ENCODE data around the gene JAG2.

The JAG2 gene

DNA sequence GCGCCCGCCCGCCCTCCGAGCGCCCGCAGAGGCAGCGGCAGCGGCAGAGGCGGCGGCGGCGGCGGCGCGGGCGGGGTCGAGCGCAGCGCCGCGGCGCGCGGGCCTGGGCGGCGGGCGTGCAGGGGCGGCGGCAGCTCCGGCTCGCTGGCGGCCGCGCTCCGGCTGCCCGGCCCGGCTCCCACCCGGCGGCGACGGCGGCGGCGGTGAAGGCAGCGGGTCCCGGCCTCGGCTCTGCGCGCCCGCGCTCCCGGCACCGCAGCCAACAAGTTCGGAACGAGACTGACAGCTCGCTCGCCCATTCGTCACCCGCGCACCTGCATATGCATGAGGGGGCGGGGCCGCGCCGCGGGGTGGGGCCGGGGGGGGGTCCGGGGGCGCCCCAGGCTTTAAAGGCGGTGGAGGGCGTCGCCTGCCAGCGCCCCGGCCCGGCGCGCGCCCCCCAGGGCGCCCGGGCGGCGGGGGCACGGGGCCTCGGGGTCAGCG is at the start of gene JAG2:
Gene JAG2, minus strand, starts transcription at position 281 of the 483 bp plus-strand sequence. CDS start 356 bp downstream, outside the sequence.
- DNase-seq (ENCODE audit: low spot score): no peak

DNA sequence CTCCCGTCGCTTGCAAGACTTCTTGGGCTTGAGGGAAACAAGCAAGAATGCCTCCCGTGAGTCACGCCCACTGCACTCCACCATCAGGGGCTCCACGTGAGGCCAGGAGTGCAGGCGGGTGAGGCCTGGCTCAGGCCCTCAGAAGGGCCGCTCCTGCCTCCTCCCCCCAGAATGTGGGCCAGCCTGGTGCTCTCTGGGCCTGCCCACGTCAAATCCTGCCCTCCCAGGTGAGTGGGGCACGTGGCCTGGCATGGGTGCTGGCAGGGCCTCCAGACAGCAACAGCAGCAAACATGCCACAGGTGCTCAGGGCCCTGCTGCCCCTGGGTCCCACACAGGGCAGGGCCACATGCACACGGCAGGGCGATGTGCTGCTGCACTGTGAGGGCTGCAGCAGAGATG is 49.2 kb upstream of the JAG2 start:
- no peak for DNase-seq (ENCODE audit: low spot score)

DNA sequence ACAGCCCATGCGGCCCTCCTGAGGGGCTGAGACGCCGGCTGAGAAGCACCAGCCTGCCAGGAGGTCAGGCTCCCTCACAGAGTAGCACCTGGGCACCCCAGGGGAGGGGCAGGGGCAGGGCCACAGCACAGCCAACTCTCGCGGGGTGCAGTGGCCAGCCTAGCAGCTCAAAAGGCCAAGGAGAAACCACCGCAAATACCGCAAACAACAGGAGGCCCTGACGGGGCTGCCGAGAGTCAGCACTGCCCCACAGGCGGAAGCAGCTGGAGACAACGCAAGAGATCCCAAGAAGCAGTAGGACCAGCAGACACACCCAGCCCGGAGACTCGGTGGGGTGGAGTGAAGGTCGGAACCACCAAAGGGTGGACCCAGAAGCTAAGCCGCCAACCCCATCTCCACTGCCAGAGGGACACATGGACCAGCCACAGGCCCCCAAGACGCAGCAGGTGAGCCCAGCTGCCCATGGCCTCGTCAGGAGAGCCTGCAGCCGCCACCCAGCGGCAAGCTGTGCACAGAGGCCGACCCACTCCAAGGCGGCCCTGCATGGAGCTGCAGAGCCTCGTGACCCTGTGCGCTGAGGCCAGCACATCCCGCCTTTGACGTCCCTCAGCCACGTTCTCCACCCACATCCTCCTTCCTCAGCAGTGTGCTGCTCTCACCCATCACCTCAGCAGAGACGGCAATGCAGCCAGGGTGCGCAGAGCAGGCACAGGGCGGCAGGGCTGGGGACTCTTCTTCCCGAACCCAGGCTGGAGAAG is 48.1 kb upstream of the JAG2 start:
- DNase-seq (ENCODE audit: low spot score): no peak

DNA sequence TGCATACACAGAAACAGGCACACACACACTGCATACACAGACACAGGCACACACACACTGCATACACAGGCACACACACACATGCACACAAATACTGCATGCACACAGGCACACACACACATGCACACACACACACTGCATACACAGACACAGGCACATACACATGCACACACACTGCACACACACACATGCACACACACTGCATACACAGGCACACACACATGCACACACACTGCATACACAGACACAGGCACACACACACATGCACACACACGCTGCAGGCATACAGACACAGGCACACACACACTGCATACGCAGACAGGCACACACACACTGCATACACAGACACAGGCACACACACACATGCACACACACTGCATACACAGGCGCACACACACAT is 47.0 kb upstream of the JAG2 start:
- DNase-seq (ENCODE audit: low spot score): no peak

DNA sequence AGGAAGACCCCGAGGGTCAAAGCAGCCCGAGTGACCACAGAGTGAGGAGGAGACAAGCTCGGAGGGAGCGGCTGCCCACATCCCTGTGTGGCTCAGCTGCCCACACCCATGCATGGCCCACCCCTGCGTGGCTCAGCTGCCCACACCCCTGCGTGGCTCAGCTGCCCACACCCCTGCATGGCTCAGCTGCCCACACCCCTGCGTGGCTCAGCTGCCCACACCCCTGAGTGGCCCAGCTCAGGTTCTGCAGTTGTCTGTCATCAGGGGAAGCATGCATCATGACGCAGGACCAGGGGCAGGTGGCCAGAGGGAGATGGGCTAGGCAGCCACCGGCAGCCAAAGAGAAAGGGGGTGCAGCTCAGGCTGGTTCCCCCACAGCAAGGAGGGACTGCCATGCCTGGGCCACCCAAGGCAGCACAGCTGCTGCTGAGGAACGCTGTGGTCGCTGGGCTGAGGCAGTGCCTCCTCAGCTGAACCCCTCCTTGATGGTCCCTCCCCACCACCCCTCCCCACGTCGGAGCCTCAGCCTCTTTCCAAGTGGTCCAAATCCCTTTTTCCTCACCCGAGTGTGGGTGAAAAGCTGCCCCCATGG is 45.8 kb upstream of the JAG2 start:
- no peak for DNase-seq (ENCODE audit: low spot score)

DNA sequence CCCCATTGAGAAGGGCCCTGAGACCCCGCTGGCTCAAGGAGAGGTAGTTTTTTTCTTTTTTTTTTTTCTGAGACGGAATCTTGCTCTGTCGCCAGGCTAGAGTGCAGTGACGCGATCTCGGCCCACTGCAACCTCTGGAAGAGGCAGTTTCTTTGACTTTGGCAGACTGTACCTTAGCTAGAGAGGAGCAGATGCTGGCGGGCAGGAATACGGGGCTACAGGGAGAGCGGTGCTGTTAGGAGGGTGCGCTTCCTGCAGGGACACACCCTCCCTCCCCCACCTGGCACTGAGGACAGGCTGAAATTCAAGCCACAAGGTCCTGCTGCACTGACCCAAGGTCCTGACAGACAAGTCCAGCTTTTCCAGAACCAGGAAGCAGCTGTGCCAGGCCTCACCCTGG is 44.8 kb upstream of the JAG2 start:
- no peak for DNase-seq (ENCODE audit: low spot score)

DNA sequence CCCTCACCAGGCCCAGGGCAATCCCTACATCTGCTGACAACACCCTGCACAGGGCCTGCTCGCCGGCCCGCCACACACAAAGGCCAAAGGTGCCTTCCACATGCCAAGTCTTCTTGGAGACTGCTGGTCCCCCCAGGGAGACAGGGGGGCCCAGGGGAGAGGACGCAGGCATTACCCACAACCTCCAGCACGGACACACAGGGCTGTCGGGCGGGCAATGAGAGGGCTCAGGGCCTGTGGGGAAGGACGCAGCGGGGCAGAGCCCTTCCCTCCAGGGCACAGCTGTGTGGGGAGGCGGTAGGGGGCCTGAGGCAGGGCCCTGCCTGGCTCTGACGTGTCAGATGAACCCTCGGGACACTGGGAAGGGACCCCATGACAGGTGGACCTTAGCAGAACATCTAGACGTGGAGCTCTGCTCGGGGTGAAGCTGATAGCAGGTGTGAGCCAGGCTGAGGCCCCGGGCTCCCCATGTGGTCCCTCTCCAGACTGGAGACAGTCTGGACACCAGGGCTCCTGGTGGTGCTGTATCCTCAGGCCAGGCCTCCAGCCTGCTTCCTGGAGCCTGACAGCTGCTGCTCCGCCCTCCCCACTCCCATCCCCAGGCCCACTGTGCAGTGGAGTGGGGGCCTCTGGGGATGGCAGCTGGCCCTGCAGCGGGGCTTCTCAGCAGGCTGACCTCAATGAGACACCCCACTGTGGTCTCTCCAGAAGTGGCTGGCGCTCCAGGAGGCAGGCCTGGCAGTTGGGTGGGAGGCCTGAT is 44.1 kb upstream of the JAG2 start:
- no peak for DNase-seq (ENCODE audit: low spot score)

DNA sequence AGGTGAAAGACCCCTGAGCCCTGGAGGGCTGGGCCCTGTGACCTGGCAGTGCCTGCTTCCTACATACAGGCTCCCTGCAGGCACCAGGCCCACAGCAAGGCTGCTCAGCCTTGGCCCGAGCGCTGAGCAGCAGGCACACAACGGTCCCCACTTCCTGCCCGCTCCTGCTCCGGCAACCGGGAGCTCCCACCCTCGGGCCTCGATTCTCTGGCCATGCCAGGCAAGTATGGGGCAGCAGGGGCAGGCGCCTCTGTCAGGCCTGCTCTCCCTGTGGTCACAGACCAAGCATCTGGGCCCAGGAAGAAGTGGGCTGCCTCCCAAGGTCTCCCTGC is 43.1 kb upstream of the JAG2 start:
- no peak for DNase-seq (ENCODE audit: low spot score)

DNA sequence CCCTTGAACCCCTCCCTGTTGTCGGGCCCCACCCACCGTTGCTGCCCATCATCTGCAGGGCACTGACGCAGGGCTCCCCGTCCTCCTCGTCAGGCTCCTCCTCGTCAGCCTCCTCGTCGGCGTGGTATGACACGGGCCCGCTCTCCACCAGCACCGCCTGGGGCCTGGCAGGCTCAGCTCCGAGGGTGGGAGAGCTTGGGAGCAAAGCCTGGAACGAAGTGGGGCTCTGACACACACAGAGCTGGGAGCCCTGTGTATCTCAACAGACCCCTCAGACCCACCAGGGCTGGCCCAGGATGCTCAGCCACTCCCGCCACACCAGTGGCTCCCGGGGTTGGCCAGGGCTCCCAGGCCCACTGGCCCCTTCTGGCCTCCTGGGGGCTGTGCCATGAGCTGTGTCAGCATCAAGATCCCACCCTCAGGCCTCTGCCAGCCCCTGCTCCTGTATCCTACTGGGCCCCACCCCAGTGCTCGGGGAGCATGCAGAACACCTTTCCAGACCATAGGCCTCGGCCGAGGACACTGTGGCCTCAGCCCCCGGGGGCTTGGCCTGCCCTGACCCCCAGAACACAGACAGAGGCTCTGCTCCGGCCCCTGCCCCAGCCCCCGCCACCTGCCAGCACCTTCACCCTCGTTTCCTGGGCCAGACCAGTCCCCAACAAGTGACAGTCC is 42.6 kb upstream of the JAG2 start:
- no peak for DNase-seq (ENCODE audit: low spot score)

DNA sequence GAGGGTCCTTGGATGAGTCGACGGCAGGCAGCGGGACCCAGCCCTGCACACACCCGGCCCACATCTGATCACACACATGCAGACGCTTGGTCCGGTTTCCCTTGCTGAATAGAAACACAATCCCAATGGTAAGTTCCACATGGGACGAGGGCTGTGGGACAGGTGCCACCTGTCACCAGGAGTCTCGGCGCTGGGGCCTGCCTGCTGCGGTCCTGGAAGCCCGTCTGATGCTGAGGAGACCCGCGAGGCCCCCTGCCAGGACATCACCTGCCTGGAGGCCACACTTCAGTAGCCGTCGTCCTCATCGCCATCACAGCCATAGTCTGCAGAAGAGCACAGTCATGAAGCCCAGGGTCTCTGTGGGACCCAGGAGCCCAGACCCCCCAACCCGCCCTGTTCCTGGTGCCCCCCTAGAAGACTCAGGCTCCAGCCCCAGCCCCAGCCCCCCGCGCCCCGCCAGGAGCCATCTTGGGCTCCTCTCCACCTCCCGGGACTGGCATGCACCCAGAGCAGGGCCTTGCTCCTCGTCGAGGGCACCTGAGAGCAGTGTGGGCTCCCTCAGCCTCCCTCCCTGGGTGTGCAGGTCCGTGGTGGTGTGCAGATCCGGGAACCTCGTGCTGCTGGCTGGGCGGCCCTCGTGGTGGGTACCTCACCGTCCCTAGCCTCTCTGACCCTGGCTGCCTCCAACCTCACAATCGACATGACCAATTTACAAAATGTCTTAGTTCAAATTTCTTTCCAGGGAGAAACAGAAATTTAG is 41.9 kb upstream of the JAG2 start:
- DNase-seq (ENCODE audit: low spot score): no peak

DNA sequence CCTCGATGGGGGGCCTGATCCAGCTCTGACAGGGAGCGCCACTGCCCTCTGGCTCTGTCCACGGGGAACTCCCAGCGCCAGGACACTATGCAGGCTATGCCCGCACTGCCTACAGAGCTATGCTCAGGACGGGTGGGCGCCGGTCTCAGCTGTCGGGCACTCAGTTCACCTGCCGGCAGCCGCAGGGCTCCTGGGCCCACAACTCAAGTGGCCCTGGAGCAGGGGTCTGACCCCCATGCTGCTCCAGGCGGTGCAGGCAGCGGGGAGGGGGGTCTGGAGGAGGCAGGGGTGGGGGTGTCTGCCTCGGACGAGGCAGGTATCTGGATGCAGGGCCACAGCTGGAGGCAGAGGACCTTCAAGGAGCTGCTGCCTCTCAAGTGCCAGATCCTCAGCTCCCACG is 41.1 kb upstream of the JAG2 start:
- DNase-seq (ENCODE audit: low spot score): no peak

DNA sequence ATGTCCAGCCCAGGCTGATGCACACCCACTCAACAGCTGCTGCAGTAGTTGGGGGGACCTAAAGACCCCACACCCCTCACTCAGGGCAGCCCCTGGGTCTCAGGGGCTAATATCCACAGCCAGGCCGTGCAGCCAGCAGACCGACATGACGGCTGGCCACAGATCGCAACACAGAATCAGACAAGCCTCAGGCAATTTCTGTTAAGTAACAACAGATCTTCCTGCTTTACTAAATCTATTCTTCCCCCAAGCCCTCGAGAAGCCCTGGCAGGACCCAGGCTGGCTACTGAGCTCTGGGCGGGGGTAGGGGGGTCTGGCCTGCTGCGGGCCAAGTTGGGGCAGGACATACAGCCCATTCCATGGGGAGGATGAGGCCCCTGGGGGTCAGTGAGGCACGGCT is 40.5 kb upstream of the JAG2 start:
- no peak for DNase-seq (ENCODE audit: low spot score)

DNA sequence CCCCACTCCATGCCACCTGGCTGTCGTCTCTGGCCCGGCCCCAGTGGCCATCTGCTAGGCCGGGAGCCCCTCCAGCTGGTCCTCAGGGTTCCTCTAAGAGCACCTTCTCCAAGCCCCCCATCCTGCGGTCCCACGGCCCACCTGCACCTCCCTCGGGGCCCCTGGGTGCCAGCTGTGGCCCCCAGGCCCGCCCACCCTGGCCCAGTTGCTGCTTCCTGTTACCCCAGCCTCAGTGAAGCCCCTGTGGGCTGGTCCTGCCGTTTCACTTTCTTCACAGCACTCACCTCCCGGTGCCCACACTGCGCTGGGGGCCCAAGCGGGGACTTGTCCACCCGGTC is 40.1 kb upstream of the JAG2 start:
- DNase-seq (ENCODE audit: low spot score): no peak

DNA sequence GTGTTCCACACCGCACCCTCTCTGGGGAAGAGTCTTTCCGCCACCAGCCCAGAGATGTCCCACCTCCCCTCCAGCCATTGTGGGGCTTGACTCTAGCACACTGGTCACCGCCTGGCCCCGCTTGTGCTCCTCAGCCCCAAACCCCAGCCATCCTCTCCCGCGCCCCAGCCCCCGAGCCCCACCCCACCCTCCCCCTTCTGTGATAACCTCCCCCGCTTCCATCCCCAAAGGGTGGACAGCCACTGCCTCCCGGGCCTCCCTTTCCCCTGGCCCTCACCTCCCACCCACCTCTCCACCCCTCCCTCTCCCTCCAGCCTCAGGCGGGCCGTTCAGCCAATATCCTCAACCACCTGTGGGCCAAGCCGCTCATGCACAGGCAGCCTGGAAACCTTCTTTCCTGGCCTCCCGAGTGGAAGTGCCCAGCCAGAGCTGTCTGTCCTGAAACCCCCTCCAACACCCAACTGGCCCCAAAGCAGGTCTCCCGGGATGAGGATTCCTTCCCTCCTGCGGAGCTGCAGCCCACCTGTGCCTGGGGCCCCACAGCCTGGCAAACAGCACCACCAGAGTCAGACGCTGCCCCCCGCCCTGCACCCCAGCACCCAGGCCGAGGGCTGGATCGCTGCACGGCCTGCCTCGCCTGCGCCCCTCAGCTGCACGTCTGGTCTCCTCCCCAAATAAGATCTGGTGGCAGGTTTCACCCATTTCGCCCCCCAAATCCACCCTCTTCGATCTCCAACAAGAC is 39.6 kb upstream of the JAG2 start:
- DNase-seq (ENCODE audit: low spot score): no peak

DNA sequence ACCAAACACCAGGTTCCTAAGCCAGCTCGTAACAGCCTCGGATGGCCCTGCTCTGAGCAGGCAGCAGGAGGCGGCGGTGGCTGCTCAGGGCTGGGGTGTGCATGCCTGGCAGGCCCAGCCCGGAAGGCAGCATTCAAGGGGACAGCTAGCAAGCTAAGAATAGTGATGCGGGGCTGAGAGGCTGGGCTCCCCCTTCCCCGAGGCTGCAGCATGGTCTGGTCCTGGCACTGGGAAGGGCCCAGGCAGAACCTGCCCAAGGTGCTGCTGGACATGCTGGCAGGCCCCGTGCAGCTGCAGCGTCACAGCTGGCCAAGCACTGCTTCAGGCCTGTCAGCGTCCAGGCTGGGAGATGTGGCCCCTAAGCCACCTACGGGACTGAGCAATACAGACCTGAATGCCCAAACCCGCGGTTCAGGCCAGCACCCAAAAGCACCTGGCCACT is 38.9 kb upstream of the JAG2 start:
- DNase-seq (ENCODE audit: low spot score): no peak

DNA sequence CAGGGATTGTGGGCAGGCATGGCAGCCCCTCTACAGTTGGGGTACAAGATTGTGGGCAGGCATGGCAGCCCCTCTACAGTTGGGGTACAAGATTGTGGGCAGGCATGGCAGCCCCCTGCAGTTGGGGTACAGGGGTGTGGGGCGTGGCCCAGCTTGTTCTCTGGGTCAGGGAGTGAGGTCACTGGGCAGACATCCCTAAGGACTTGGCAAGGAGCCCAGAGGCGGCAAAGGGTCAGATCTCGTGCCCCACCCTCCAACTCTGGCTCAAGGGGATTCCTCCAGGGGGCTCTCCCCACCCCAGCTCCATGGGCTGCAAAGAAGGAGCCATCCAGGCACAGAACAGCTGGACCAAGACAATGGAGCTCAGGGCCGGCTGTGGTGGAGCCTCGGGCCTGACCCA is 38.3 kb upstream of the JAG2 start:
- no peak for DNase-seq (ENCODE audit: low spot score)

DNA sequence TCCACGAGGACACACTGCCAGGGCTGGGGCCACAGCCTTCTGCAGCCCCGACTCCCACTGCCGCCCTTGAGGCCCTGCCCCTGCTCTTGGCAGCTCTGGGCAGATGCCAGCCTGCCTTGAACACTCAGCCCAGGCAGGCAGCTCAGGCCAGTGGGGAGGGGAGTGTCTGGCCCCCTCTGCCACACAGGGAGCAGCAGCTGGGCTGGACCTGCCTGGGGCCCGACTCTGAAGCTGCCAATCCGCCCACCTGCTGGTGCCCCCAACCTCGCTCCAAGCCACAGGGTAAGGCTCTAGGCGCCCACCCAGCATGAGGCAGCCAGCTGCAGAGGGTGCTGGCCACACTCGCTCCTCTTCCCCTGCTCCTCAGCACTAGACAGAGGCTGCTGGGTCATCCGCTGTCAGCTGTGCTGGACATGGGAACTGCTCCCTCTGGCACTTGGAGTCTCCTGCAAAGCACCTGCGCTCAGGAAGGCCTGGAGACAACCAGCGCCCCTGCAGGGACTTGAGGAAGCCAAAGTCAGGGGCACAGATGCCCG is 37.2 kb upstream of the JAG2 start:
- DNase-seq (ENCODE audit: low spot score): no peak

DNA sequence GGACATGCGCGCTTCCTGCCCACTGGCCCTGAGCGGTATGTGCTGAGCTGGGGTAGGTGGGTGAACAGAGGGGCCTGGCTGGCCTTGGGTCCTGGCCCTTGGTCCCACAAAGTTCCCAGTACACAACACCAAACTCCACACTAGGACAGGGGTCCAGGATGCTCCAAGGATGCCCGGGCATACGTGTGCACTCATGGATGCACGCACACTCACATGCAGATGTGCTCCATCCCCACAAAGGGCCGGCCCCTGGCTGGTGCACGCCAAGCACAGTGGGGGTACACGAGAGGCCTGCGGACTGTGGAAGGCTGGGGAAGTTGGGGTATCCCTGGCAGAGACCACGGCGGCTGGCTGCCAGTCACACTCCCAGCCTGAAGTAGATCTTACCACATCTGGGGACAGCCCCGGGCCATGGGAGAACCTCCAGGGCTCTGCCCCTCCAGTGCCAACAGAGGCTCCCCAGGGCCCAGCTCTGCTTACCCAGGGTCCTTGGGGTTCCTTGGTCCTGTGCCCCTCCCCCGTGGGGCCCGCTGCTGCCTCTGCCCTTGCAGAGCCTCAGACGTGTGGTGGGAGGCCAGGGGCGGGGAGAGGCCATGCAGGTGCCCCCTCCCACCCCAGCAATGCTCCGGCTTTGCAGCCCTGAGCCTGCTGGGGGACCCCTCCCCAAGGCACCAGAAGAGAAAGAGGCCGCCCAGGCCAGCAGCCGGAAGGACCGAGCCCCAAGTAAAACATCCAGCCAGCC is 36.5 kb upstream of the JAG2 start:
- no peak for DNase-seq (ENCODE audit: low spot score)

DNA sequence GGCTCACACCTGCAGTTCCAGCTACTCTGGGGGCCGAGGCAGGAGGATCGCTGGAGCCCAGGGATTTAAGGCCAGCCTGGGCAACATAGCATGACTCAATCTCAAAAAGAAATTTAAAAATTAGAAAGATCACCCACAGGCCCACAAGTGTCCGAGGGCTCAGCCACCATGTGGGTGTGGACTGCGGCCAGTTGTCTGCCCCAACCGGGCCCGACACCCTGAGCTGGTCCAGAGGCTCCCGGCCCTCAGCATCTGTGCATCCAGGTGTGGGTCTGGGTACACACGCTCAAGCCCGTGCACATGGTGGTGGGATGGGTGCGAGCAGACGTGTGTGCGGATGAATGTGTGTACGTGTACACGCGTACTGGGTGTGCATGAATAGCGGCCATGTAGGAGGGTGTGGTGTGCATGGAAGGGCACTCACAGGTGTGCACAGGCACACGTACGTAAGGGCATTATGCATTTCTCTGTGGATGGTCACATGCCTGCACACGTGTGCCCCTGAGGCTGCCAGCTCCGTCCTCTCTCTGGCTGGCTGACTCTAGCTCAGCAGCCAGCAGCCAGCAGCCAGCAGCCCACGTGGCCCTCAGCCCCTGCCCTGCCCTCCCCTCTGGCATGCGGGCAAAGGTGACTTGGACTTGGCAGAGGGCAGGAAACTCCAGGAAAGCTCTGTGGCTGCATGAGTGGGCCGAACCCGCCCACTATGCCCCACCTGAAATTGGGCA is 35.8 kb upstream of the JAG2 start:
- no peak for DNase-seq (ENCODE audit: low spot score)

DNA sequence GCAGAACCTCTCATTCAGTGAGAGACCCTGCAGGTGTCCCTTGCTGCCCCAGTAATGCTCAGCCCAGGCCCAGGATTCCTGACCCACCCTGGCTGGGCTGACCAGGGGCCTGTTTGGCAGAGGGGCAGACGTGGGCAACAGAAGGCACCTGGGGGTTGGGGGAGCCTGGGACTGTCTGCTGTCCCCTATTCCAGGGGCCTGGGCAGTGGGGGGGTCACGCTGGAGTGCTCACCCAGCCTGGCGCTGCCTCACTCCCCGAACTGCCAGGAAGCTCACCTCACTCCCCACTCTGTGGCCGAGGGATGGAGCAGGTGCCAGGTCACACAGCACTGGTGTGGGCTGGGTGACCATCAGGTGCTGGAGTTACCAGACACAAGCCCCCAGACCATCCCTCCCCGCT is 35.1 kb upstream of the JAG2 start:
- no peak for DNase-seq (ENCODE audit: low spot score)
